CD14-positive monocyte (primary cell): ENCODE data around the gene GBP3. TPM values are rescaled to one million over a fixed set of nuclear protein-coding genes. Genes with fewer than 3 reads are reported as not detected.

Experiments used
- DNase-seq, 3 donors: peaks; one replicate each; pipeline ENCODE4 v3.0.0-alpha.2; 2011 to 2022
- H2AFZ ChIP-seq: 2 replicates; pipeline ENCODE4 v1.6.0; 2012; ENCODE audit warnings: mild to moderate bottlenecking, low read depth, low read length, inconsistent platforms; ENCODE audit not compliant: insufficient read depth, poor library complexity, severe bottlenecking
- H3K27ac ChIP-seq, 2 donors: 1 replicate in 1 of 2; 2 replicates in 1 of 2; pipeline ENCODE4 v1.5.1; 2012 to 2013; ENCODE audit warnings: low read length in 2 of 2, control low read depth in 1 of 2, inconsistent platforms in 1 of 2, low read depth in 1 of 2, mild to moderate bottlenecking in 1 of 2
- H3K27me3 ChIP-seq, 2 donors: one replicate each; pipeline versions ENCODE4 v1.6.0 to v1.6.1; 2011 to 2013; ENCODE audit warnings: low read length in 2 of 2; ENCODE audit not compliant: control insufficient read depth in 2 of 2, insufficient read depth in 2 of 2
- H3K36me3 ChIP-seq, 2 donors: replicated peaks in 1 of 2; 1 replicate in 1 of 2; 2 replicates in 1 of 2; pipeline versions ENCODE4 v1.5.1 to v1.6.1; 2012 to 2013; ENCODE audit warnings: low read length in 2 of 2, control low read depth in 1 of 2, inconsistent platforms in 1 of 2, mild to moderate bottlenecking in 1 of 2; ENCODE audit not compliant: insufficient read depth in 2 of 2, control insufficient read depth in 1 of 2
- H3K4me1 ChIP-seq, 2 donors: 1 replicate in 1 of 2; 2 replicates in 1 of 2; pipeline versions ENCODE4 v1.5.1 to v1.6.1; 2012 to 2013; ENCODE audit warnings: low read length in 2 of 2, control low read depth in 1 of 2, inconsistent platforms in 1 of 2, mild to moderate bottlenecking in 1 of 2, moderate library complexity in 1 of 2; ENCODE audit not compliant: insufficient read depth in 2 of 2, control insufficient read depth in 1 of 2
- H3K4me2 ChIP-seq: replicated peaks from 2 replicates; pipeline ENCODE3; 2012; ENCODE audit warnings: low read length, moderate library complexity, mild to moderate bottlenecking; ENCODE audit not compliant: poor library complexity, severe bottlenecking; ENCODE audit errors: extremely low read depth
- H3K4me3 ChIP-seq, 3 experiments: fragments of 200-600 bp in 1 of 3; sonication (generic) in 1 of 3; replicated peaks in 1 of 3; 1 replicate in 2 of 3; 2 replicates in 1 of 3; pipeline ENCODE4 v1.5.1; 2011 to 2013; ENCODE audit warnings: low read length in 3 of 3, mild to moderate bottlenecking in 3 of 3, control low read depth in 2 of 3, low read depth in 2 of 3, inconsistent platforms in 1 of 3, moderate library complexity in 1 of 3
- H3K79me2 ChIP-seq: 2 replicates; pipeline ENCODE4 v1.6.0; 2012; ENCODE audit warnings: mild to moderate bottlenecking, control low read depth, inconsistent platforms, low read length, moderate library complexity; ENCODE audit not compliant: insufficient read depth
- H3K9ac ChIP-seq: 2 replicates; pipeline ENCODE4 v1.6.0; 2017; ENCODE audit warnings: low read length, mild to moderate bottlenecking; ENCODE audit not compliant: insufficient read depth, poor library complexity, severe bottlenecking
- H3K9me3 ChIP-seq, 2 donors: replicated peaks in 1 of 2; 1 replicate in 1 of 2; 2 replicates in 1 of 2; pipeline versions ENCODE4 v1.5.1 to v1.6.1; 2012 to 2013; ENCODE audit warnings: low read length in 2 of 2, control low read depth in 1 of 2; ENCODE audit not compliant: control insufficient read depth in 1 of 2, insufficient read depth in 1 of 2
- H4K20me1 ChIP-seq: 2 replicates; pipeline ENCODE4 v1.6.0; 2012; ENCODE audit warnings: mild to moderate bottlenecking, low read length, control low read depth, moderate library complexity; ENCODE audit not compliant: insufficient read depth
- H3K27ac Mint-ChIP-seq, 7 donors: one replicate each; pipeline ENCODE4 v1.8.0; 2020; ENCODE audit warnings: mild to moderate bottlenecking in 7 of 7, mixed read lengths in 7 of 7, moderate library complexity in 6 of 7, inconsistent platforms in 2 of 7
- H3K27me3 Mint-ChIP-seq, 3 donors: one replicate each; pipeline ENCODE4 v1.8.0; 2021 to 2022; ENCODE audit warnings: low read depth in 3 of 3, mild to moderate bottlenecking in 3 of 3, mixed read lengths in 3 of 3, moderate library complexity in 3 of 3, inconsistent platforms in 1 of 3
- H3K36me3 Mint-ChIP-seq, 2 donors: one replicate each; pipeline ENCODE4 v1.8.0; 2020; ENCODE audit warnings: mixed read lengths in 2 of 2, inconsistent platforms in 1 of 2, mild to moderate bottlenecking in 1 of 2
- H3K4me1 Mint-ChIP-seq: one replicate; pipeline ENCODE4 v1.8.0; 2020; ENCODE audit warnings: mild to moderate bottlenecking, mixed read lengths
- H3K4me3 Mint-ChIP-seq, 2 donors: one replicate each; pipeline ENCODE4 v1.8.0; 2020; ENCODE audit warnings: mild to moderate bottlenecking in 2 of 2, mixed read lengths in 2 of 2, moderate library complexity in 1 of 2
- H3K9me3 Mint-ChIP-seq, 7 donors: one replicate each; pipeline ENCODE4 v1.8.0; 2020 to 2022; ENCODE audit warnings: mixed read lengths in 7 of 7, mild to moderate bottlenecking in 6 of 7, moderate library complexity in 6 of 7, inconsistent platforms in 2 of 7
- WGBS: methylation state at CpG from one replicate; pipeline ENCODE4 v1.1.5; 2013; ENCODE audit warnings: missing lambda C conversion rate; ENCODE audit not compliant: insufficient coverage; 5-methylcytosine and 5-hydroxymethylcytosine counted together
- intact Hi-C, 2 donors: fragments of 100-400 bp; cut with micrococcal nuclease; formaldehyde crosslinking; loops; one replicate each; pipeline versions ENCODE4 v1.15.0 to v1.15.1; 2023
- polyA plus RNA-seq, 3 donors: library from polyadenylated mRNA; depleted of rRNA in 1 of 3; unstranded in 2 of 3; stranded (reverse) in 1 of 3; fragments of 300-500 nt in 2 of 3; fragments of >200 nt in 1 of 3; fragmentation: Illumina TruSeq in 2 of 3; gene quantifications; 1 replicate in 2 of 3; 2 replicates in 1 of 3; pipeline ENCODE4 v1.2.3, GENCODE V29; 2012 to 2021
- TF ChIP-seq, protein P1 (sequence below): fragments of 200-600 bp; IDR thresholded peaks from one replicate; pipeline ENCODE4 v1.8.0; 2022; ENCODE audit warnings: antibody characterized with exemption, mild to moderate bottlenecking

Gene GBP3
- polyA plus RNA-seq, 3 donors = 6.9 to 17.3 (median 12.4) TPM

DNA sequence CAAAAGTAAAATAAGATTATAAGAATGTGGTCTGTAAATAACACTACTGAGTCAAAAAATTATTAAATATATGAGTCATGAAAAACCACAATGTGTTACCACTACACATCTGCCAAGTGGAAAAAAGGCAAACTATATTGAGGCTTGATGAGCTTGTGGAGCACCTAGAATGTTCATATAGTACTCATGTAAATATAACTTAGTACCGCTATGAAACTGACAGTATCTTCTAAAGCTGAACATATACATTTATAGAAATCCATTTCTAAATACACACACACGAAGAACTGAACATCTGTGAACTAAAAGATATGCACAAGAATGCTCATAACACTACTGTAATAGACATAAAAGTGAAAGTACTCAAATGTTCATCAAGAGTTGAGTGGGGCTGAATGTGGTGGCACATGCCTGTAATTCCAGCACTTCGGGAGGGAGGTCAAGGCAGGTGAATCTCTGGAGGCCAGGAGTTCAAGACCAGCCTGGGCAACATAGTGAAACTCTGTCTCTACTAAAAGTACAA is 18.5 kb upstream of the GBP3 start:
- Histone ChIP-seq H4K20me1 (no peaks in the 10 kb centered on the region), H3K27me3 (no peaks in the 10 kb centered on the region), H3K4me2 (no peak overlapping the region), H3K4me1 (peaks cover 17 to 33% of the 10 kb centered on the region in 2 donors), H2AFZ (no peak overlapping the region), H3K9ac (no peak overlapping the region), H3K36me3 (no peaks in the 10 kb centered on the region), H3K79me2 (no peaks in the 10 kb centered on the region), H3K4me3 (no peak overlapping the region), H3K9me3 (peaks cover 15 to 19% of the 10 kb centered on the region in 2 donors), H3K27ac (peak overlapping the region in 1 of 2 donors; percentile 23)
- Mint-ChIP-seq H3K27ac (peak overlapping the region in 2 of 7 donors; percentile 36 to 58), H3K4me3 (no peak overlapping the region), H3K4me1 (peaks cover 34% of the 10 kb centered on the region), H3K36me3 (peaks cover 5 to 8% of the 10 kb centered on the region in 2 donors), H3K9me3 (peaks cover 5 to 16% (median 12%) of the 10 kb centered on the region in 7 donors), H3K27me3 (peaks cover 0 to 2% (median 0%) of the 10 kb centered on the region in 3 donors)
- TF ChIP-seq, protein P1, sequence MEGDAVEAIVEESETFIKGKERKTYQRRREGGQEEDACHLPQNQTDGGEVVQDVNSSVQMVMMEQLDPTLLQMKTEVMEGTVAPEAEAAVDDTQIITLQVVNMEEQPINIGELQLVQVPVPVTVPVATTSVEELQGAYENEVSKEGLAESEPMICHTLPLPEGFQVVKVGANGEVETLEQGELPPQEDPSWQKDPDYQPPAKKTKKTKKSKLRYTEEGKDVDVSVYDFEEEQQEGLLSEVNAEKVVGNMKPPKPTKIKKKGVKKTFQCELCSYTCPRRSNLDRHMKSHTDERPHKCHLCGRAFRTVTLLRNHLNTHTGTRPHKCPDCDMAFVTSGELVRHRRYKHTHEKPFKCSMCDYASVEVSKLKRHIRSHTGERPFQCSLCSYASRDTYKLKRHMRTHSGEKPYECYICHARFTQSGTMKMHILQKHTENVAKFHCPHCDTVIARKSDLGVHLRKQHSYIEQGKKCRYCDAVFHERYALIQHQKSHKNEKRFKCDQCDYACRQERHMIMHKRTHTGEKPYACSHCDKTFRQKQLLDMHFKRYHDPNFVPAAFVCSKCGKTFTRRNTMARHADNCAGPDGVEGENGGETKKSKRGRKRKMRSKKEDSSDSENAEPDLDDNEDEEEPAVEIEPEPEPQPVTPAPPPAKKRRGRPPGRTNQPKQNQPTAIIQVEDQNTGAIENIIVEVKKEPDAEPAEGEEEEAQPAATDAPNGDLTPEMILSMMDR = no peak
- 100% methylated on average over 1 of the region's 3 CpGs for WGBS
- no peak for DNase-seq
- intact Hi-C loops = no loop called here

DNA sequence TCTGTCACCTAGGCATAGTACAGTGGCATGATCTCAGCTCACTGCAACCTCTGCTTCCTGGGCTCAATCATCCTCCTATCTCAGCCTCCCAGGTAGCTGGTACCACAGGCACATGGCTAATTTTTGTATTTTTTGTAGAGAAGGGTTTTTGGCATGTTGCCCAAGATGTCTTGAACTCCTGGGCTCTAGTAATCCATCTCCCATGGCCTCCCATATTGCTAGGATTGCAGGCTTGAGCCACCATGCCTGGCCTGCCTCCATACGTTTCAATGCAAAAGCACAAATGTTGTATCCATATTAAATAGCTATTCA is 17.6 kb upstream of the GBP3 start:
- H3K9ac ChIP-seq = no peak overlapping the region
- no peak for DNase-seq
- no peak overlapping the region for H2AFZ ChIP-seq
- Mint-ChIP-seq H3K27ac (no peak overlapping the region), H3K36me3 (peaks cover 5 to 8% of the 10 kb centered on the region in 2 donors), H3K4me3 (no peak overlapping the region), H3K9me3 (peaks cover 5 to 16% (median 12%) of the 10 kb centered on the region in 7 donors), H3K27me3 (peaks cover 0 to 3% (median 0%) of the 10 kb centered on the region in 3 donors), H3K4me1 (peaks cover 34% of the 10 kb centered on the region)
- TF ChIP-seq, protein P1 = no peak
- peaks cover 17 to 33% of the 10 kb centered on the region in 2 donors for H3K4me1 ChIP-seq
- H3K4me3 ChIP-seq = no peak overlapping the region
- H4K20me1 ChIP-seq = no peaks in the 10 kb centered on the region
- H3K9me3 ChIP-seq = peaks cover 15 to 19% of the 10 kb centered on the region in 2 donors
- no CpG with 5 or more reads among the region's 1 CpG for WGBS
- H3K27me3 ChIP-seq = no peaks in the 10 kb centered on the region
- no peak overlapping the region for H3K4me2 ChIP-seq
- no peak overlapping the region for H3K27ac ChIP-seq
- no peaks in the 10 kb centered on the region for H3K36me3 ChIP-seq
- no peaks in the 10 kb centered on the region for H3K79me2 ChIP-seq
- intact Hi-C loops = no loop called here
